SK-MEL-5 (cell line): ENCODE measurements around the gene SLC26A1. TPM values are rescaled to one million over a fixed set of nuclear protein-coding genes. Genes with fewer than 3 reads are reported as not detected.

Experiments
- DNase-seq: peaks from one replicate; pipeline ENCODE4 v3.0.0-alpha.2; 2016; ENCODE audit warnings: low read depth, low spot score
- in situ Hi-C: cut with HindIII; loops from 2 replicates; pipeline ENCODE4 v1.10.0; 2016; ENCODE audit warnings: low sequenced_read_pairs, high pct_unique_total_duplicates, low pct_unique_long_range_greater_than_20kb
- total RNA-seq: library from RNA; depleted of rRNA; stranded (reverse); fragments of >200 nt; shearing (Covaris generic); gene quantifications from 2 replicates; pipeline ENCODE4 v1.2.3, GENCODE V29; 2014

Gene SLC26A1
- total RNA-seq, 1 experiment from 2014 or later = not detected

GRCh38 chr4:1018147-1019020 is 25.2 kb upstream of the SLC26A1 start:
- in situ Hi-C loops = no loop called here
- DNase-seq = no peak

DNA sequence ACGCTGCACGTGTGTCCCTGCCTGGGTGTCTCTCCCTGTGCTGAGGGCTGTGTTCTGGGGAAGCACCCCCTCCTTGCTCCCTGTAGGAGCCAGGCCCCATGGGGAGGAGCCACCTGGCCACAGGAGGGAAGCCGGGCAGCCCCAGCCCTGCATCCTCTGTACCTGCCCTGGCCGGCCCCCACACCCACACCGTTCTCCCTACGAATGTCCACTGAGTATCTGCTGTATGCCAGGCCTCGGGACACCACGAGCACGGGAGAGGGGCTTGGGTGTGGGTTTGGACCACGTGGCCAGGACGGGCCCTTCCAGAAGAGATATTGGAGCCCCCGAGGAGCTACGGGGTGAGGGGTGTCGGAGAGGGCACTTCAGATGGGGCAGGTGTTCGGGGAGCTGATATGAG is 24.5 kb upstream of the SLC26A1 start:
- DNase-seq = no peak
- in situ Hi-C loops = no loop called here

- DNase-seq = no peak
- in situ Hi-C loops = no loop called here
Observed at GRCh38 chr4:1017211-1017610, 24.0 kb upstream of the SLC26A1 start.

DNA sequence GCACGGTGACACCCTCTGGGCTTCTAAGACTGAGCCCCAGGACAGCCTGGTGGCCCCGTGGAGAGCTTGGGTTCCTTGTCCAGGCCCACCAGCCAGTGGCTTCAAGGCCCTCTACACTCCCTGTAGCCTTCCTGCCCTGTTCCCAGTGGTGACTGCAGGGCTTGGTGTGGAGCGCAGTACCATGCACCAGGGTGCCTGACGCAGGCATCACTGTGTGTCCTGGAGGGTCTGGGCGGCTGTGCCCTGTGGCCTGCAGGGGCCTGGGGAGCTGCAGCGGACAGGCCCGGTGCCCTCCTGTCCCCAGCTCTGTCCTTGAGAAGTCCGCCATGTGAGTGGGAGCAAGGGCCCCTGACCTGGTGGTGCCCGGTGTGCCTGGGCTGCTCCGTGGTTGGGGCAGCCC is 22.5 kb upstream of the SLC26A1 start:
- in situ Hi-C loops = no loop called here
- DNase-seq = no peak

DNA sequence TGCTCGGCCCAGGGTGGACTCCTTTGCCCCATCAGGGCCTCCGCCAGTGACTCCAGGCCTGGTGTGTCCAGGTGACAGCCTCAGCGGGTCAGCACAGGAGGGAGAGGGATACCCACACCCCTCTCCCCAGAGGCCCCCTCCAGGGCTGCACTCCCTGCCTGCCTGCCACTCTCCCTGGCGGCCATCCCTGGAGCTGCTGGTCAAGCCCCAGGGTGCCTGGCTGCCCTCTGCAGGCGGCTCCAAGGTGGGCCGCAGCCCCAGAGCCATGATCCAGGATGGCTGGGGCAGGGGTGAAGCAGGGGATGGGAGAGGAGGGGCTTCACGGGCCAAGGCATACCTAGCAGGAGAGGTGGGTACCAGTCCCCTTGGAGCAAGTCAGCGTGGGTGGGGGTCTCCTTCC is 22.0 kb upstream of the SLC26A1 start:
- DNase-seq = no peak
- in situ Hi-C loops = no loop called here

DNA sequence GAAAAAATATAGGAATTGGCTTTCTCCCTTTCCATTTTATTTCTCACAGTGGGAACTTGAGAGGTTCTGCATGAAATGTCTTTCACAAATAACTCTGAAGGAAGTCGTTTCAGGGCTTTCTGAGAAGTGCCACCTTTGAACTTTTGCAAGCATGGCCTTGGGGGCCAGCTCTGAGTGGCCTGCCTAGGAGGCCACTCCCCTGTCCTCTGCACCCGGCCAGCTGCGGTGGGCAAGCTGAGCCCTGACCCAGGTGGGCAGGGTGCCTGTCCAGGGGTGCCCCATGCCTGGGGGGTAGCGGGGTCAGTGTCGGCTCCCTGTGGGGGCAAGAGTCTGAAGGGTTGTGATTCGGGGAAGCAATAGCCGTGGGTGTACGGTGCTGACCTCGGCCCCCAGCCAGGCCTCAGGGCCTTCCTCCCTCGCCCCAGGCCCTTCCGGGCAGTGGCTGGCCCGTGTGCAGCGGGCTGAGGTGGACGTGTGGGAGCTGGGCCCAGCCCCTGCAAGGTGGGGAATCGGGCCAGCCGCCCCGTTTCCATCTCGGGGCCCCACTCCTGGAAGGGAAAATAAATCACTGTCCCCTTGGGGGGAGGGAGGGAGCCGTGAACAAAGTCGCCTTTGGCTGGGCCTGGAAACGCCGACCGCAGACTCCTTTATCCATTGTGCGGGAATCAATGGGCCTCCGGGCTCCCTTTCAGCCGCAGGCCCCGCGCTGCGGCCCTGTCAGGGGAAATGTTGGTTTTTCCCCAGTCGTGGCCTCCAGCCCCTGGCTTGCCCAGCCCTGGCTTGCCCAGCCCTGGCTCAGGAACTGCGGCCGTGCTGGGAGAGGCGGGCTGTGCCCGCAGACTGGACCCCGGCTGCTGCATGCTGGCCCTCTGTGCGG is 21.3 kb upstream of the SLC26A1 start:
- peak; percentile 78 for DNase-seq
- in situ Hi-C loops = no loop called here

DNA sequence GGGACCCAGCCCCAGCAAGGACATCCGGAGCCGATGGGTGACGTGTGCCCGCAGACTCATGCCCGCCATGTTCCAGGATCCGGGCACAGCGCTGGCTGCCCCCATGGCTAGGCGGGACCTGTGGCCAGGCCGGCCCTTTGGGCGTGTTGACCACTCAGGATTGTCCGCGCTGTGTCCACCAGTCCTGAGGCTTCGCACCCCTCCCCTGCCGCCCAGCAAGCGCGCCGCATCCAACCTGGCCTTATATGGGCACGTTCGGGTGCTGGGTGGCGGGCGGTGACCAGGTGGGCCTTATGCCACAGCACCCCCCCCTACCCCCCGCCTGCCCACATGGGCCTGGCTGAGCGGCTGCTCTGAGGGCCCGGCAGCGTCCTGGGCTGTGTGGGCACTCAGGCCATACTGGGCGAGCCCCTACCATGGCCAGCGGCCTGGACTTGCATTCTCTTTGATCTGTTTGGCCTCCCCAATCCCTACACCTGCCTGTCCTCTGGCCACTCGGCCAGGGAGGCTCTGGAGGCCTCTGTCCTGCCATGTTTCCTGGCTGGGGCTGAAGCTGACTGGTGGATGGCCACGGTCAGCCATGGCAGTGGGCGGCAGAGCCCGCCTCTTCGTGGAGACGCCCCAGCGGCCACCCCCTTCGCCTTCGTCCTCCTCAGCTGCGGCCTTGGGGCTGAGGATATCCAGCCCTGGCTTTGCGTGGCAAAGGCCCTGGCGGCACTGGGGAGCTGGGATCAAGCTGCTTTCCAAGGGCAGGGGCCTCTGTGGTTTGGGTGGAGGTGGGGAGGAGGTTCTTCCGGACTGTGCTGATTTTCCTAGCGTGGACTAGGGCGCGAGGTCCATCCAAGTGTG is 20.2 kb upstream of the SLC26A1 start:
- in situ Hi-C loops = no loop called here

DNA sequence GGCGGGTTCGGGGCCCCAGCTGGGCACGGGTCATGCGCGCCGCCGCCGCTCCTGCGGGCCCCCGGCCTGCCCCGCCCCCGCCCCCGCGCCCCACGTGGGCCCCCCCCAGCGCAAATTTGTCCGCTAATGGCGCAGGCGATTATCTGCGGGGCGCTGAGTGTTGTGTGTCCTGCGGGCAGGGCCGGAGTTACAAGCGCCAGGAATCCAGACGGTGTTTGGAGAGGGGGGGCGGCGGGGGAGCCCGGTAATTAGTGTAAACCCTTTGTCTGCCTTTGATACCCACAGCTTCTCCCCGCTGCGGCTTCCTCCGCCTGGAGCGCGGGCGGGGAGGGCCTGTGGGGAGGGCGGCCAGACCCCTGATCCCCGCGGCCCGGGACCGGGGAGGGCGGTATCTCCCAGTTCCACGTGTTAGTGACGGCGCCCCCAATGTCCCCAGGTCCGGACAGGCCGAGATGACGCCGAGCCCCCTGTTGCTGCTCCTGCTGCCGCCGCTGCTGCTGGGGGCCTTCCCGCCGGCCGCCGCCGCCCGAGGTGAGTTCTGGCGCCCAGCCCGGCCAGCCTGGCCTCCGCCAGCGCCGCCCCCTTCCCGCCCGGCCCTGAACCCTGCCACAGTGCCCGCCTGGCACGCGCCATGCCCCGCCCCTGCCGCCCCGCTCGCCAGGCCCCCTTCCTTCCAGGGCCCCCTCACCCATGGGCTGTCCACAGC is 19.0 kb upstream of the SLC26A1 start:
- no peak for DNase-seq
- in situ Hi-C loops = no loop called here

More for the DNA sequence above, 20.2 kb upstream of the SLC26A1 start:
- DNase-seq = no peak

- no peak for DNase-seq
- in situ Hi-C loops = no loop called here
Observed at GRCh38 chr4:1011666-1012033, 18.4 kb upstream of the SLC26A1 start.

DNA sequence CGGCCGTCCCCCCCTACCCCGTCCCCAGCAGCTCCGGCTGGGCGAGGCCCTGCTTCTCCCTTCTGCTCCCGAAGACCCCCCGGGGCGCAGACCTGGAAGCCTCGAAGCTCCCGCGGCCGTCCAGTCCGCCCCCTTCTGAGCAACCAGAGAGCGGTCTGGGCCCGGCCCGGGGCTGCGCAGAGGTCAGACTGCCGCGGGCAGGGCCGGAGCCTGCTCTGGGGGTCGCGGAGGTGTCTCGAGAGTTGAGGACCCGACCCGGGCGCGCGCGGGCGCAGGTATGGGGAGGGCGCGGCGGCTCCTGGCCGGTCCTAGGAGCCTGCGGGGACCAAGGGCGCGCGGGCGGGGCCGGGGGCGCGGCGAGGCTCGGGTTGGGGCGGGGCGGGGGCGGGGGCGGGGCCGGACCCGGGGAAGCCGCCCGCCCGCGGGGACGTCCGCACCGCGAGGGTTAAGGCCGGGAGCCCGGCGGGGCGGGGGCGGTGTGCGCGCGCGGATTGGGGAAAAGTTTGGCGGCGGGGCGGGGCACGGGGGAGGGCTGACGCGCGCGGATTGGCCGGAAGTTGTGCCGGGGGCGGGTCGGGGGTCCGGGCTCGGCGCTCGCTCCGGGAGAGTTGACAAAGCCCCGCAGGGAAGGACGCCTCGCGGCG is 17.9 kb upstream of the SLC26A1 start, which contains the start of gene FGFRL1:
FGFRL1 (plus strand) TSS at position 605 of the 644 bp plus-strand sequence. CDS start 860 bp downstream, outside the sequence.
- peak; percentile 83 for DNase-seq
- in situ Hi-C loops = no loop called here

DNA sequence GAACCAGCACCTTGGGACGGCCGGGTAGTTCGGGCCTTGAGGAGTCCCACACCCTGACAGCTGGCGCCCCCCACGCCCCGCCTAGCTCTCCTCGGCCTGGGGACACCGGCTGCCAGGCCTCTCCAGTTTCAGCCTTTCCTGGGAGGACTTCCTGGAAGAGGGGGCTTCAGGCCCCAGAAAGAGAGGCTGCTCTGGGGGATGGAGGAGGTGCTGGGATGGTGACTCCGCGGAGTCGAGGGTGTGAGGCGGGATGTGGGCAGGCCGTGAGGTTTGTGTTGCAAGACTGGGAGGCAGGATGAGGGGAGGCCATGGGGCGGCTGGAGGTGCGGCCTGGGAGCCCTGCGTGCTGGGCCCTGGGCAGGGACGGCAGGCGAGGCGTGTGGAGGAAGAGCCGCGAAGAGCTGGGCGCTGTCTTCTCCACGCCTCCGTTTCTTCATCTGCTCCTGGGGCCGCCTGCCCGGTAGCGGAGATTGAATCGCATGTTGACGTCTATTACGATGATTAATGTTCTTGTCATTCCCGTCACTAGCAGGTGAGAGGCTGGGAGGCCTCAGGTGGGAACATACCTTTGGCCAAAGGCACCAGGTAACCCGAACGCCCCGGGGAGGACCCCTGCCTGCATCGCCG is 17.3 kb upstream of the SLC26A1 start:
- DNase-seq = peak; percentile 30
- in situ Hi-C loops = no loop called here

DNA sequence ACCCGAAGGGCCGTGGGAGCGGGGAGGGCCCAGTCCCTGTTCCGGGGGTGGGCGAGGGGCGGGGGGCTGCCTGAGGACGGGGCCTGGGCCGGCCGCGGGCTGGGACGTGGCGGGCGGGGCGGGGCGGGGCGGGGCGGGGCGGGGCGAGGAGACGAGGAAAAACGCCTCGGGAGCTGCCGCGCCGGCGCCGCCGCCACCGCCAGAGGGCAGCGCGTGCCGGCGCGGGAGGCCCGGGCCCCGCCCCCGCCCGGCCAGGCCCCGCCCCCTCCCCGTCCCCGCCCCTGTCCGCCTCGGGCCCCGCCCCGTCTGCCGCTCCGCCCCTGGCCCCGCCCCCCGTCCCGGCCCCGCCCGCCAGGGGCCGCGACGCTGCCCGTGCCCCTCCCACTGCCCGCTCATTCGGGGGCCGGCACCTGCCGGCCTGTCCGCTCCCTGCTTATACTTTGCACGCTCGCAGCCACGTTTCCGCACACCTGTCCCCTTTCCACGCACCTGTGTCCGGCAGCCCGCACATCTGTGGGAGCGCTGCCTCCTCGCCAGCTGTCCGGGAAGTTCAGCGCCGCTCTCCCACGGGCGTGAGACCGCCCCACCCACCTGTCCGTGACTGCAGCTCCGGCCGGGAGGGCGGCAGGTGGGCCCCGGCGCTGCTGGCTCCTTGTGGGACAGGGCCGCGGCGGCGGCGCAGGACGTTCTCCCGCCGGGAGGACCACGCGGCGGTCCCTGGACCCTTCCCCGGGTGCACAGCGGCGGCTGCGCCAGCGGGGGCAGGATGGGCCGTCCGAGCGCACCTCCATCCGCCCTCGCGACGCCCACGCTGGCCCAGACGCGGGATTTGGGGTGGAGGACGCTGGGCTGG is 16.6 kb upstream of the SLC26A1 start:
- in situ Hi-C loops = no loop called here
- peak; percentile 45 for DNase-seq

DNA sequence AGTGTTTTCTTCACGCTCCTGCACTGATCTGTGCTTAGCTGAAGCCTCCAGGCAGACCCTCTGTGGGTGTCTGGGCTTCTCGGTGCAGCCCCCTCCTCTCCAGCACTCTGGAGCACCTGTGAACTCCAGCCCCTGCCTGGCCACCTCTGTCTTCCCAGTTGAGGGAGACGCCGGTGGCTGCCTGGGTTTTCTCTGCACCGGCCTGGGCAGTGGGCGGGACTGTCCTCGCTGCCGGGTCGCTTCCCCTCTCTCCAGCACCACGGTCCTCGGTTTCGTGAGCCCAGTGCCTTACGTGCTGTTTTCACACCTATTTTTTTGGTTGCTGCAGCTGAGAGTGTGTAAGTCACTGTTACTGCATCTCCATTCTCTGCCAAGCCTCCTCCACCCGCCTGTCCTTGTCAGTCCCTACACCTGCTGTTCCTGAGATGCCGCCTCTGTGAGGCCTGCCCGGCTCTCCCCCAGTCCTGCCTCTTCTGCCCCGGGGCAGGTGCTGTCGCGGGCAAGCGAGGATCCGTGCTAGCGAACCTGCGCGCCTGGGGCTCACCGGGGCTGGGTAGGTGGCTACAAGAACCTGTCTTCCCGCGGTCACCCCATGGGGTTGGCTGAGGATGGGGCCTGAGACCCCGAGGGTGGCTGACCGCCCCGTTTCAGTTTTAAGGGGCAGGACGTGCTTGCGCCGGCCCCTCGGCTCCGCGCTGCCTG is 15.8 kb upstream of the SLC26A1 start:
- DNase-seq = no peak
- in situ Hi-C loops = no loop called here

DNA sequence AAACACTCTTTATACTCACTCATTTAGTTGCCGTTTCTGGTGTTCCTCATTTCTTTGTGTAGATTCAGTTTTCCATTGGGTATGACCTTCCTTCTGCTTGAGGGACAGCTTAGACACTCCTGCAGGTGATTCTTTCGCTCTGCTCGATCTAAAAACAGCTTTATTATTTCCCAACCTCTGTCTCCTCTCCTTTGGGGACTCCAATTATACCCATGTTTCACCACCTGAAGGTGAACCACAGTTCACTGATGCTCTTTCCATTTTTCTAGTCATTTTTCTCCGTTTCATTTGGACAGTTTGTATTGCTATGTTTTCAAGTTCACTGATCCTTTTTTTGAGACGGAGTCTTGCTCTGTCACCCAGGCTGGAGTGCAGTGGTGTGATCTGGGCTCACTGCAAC is 13.7 kb upstream of the SLC26A1 start:
- in situ Hi-C loops = no loop called here
- no peak for DNase-seq
